ENCODE data around the gene LCT.

Gene LCT

DNA sequence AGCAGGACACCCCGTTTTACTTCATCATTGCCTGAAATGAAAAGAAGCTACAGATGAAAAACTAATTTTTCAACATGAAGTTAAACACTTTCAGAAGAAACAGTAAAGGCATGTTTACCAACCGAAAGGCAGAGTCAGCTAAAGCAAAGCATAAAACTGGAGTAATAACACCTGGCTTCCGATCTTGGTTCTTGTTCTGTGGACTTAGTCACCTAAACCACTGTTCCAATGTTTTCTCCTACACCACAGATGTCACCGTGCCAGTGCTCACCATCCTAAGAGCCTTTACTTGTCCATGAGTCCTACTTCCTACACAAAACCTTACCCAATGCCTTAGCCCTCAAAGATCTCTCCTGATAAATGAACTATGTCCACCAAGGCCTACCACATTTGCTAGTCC is 25.7 kb upstream of the LCT start:
- no peak overlapping the region for H3K27ac ChIP-seq
- no peaks in the 10 kb centered on the region for H3K9me3 ChIP-seq
- TF ChIP-seq Cebpa-rat (IDR thresholded peaks at IDR 0.05) = no peak
- no peaks in the 10 kb centered on the region for H3K4me1 ChIP-seq
- H3K4me3 ChIP-seq = no peak overlapping the region
- H3K27me3 ChIP-seq = no peaks in the 10 kb centered on the region
- H3K9ac ChIP-seq = no peak overlapping the region
- no peak overlapping the region for H3K4me2 ChIP-seq
- H4K20me1 ChIP-seq = peaks cover 41% of the 10 kb centered on the region; the same call in 1 of the 2 replicates
- H3K36me3 ChIP-seq = peaks cover 95% of the 10 kb centered on the region

GRCh38 chr2:135853401-135853800 is 16.4 kb upstream of the LCT start:
- Histone ChIP-seq H3K4me2 (no peak overlapping the region), H3K9ac (no peak overlapping the region), H3K36me3 (peaks cover 94% of the 10 kb centered on the region), H3K27ac (no peak overlapping the region), H3K9me3 (no peaks in the 10 kb centered on the region), H4K20me1 (no peaks in the 10 kb centered on the region), H3K4me1 (no peaks in the 10 kb centered on the region), H3K4me3 (no peak overlapping the region), H3K27me3 (no peaks in the 10 kb centered on the region)
- no peak for TF ChIP-seq Cebpa-rat (IDR thresholded peaks at IDR 0.05)

GRCh38 chr2:135851858-135852257 is 14.9 kb upstream of the LCT start:
- Histone ChIP-seq H3K36me3 (peaks cover 94% of the 10 kb centered on the region), H4K20me1 (no peaks in the 10 kb centered on the region)
- TF ChIP-seq Cebpa-rat (IDR thresholded peaks at IDR 0.05) = no peak

GRCh38 chr2:135850892-135851668 is 14.1 kb upstream of the LCT start:
- Histone ChIP-seq H3K36me3 (peaks cover 94% of the 10 kb centered on the region), H3K4me3 (no peak overlapping the region), H3K27me3 (no peaks in the 10 kb centered on the region), H3K9ac (no peak overlapping the region), H3K4me2 (no peak overlapping the region), H3K9me3 (no peaks in the 10 kb centered on the region), H3K27ac (no peak overlapping the region), H4K20me1 (no peaks in the 10 kb centered on the region), H3K4me1 (no peaks in the 10 kb centered on the region)
- TF ChIP-seq Cebpa-rat (IDR thresholded peaks at IDR 0.05) = no peak

More at GRCh38 chr2:135851858-135852257, 14.9 kb upstream of the LCT start:
- Histone ChIP-seq H3K9me3 (no peaks in the 10 kb centered on the region), H3K4me3 (no peak overlapping the region), H3K27ac (no peak overlapping the region), H3K4me2 (no peak overlapping the region), H3K27me3 (no peaks in the 10 kb centered on the region), H3K9ac (no peak overlapping the region), H3K4me1 (no peaks in the 10 kb centered on the region)

DNA sequence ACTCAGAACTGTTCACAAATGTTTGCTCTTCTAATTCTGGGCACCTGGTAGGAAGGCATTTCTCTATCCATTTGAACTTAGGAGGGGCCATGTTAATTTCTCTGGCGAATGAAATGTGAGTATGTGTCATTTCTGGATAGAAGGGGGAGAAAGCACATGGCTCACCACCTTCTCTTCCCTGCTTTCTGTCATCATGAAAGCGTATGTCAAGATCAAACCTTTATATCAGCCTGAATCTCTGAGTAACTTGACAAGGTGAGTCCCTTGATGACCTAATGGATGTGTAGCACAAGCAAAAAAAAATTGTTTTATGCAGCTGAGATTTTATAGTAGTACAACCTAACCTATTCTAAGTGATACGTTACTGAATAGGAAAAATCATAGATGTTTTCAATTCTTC is 12.1 kb upstream of the LCT start:
- no peaks in the 10 kb centered on the region for H3K4me1 ChIP-seq
- no peaks in the 10 kb centered on the region for H3K9me3 ChIP-seq
- H4K20me1 ChIP-seq = no peaks in the 10 kb centered on the region
- no peak overlapping the region for H3K9ac ChIP-seq
- no peak overlapping the region for H3K4me2 ChIP-seq
- peaks cover 96% of the 10 kb centered on the region for H3K36me3 ChIP-seq
- H3K27ac ChIP-seq = no peak overlapping the region
- no peak for TF ChIP-seq Cebpa-rat (IDR thresholded peaks at IDR 0.05)
- H3K4me3 ChIP-seq = no peak overlapping the region
- H3K27me3 ChIP-seq = no peaks in the 10 kb centered on the region

- Histone ChIP-seq H3K27ac (no peak overlapping the region), H3K27me3 (no peaks in the 10 kb centered on the region), H4K20me1 (no peaks in the 10 kb centered on the region), H3K9ac (no peak overlapping the region), H3K36me3 (peaks cover 96% of the 10 kb centered on the region), H3K9me3 (no peaks in the 10 kb centered on the region), H3K4me2 (no peak overlapping the region), H3K4me3 (no peak overlapping the region), H3K4me1 (0 out of 2 replicates have a peak, but pooled peaks cover under 1% of the 10 kb centered on the region)
- TF ChIP-seq Cebpa-rat (IDR thresholded peaks at IDR 0.05) = no peak
Measured at GRCh38 chr2:135845997-135846396, 9.0 kb upstream of the LCT start.

DNA sequence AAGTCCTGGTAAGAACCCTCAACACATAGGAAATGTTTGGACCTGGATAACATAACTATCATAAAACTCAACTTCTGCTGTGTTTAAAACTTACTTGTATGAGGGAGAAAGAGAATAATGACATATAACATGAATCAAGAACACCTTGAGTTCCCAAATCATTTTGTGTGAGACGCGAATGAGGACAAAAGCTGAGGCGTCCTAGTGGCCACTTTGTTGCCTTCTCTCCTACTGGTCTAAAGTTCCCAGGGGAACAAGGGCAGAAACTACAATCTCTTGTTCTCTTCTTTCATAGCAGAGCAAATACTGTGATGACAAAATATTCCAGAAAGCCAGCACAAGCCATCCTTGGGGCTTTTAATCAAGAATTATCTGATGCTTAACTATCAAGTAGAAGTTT is 8.3 kb upstream of the LCT start:
- Histone ChIP-seq H3K4me3 (no peak overlapping the region), H3K9me3 (no peaks in the 10 kb centered on the region), H3K9ac (no peak overlapping the region), H3K27ac (no peak overlapping the region), H3K27me3 (no peaks in the 10 kb centered on the region), H3K4me1 (peaks cover 7% of the 10 kb centered on the region; the same call in 1 of the 2 replicates), H4K20me1 (no peaks in the 10 kb centered on the region), H3K4me2 (no peak overlapping the region), H3K36me3 (peaks cover 96% of the 10 kb centered on the region)
- no peak for TF ChIP-seq Cebpa-rat (IDR thresholded peaks at IDR 0.05)

DNA sequence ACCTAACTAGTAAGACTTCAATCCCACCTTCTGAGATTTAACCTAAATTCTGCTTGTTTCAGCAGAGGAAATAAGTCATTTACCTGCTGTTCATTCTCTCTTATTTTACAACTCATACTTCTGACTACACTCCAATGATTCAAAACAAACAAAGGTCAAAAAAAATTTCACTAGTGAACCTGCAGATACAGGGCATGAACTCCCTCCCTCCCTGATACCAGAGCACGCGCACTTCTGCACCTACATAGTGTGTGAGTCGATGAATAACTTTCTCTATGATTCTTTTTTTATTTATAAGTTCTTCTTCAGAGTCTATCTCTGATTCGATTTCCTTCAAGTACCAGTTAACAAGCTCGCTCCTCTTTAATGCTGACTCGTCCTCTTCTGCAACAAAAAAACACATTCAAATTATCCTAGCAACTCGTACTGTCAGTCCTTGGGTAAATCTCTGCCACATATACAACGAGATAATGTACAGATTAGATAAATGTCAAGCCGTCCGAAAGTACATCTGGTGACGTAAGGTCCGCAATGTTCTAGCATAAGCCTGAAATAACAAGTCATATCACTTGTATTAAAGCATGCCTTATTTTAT is 7.4 kb upstream of the LCT start:
- Histone ChIP-seq H3K27me3 (no peaks in the 10 kb centered on the region), H3K9ac (no peak overlapping the region), H3K4me3 (no peak overlapping the region), H3K9me3 (no peaks in the 10 kb centered on the region), H3K4me2 (no peak overlapping the region), H3K36me3 (peaks cover 96% of the 10 kb centered on the region), H4K20me1 (no peaks in the 10 kb centered on the region), H3K4me1 (peaks cover 16% of the 10 kb centered on the region), H3K27ac (no peak overlapping the region)
- TF ChIP-seq Cebpa-rat (IDR thresholded peaks at IDR 0.05) = no peak

DNA sequence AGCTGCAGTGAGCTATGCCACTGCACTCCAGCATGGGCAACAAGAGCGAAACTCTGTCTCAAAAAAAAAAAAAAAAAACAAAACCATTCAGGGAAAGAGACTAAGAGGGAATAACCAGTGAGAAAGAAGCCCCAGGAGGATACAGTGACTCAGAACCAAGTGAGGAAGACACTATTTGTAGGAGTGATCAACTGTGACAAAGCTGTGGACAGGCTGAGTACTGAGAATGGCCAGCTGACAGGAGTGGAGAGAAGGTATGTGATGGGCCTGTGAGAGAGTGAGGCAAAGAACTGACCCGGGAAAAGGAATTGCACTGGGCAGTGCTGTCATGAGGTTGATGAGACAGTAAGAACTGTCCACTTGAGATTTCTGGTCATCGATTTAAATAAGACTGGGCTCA is 6.7 kb upstream of the LCT start:
- Histone ChIP-seq H3K4me2 (no peak overlapping the region), H4K20me1 (no peaks in the 10 kb centered on the region), H3K4me3 (no peak overlapping the region), H3K9me3 (no peaks in the 10 kb centered on the region), H3K9ac (no peak overlapping the region), H3K27me3 (no peaks in the 10 kb centered on the region), H3K27ac (no peak overlapping the region), H3K4me1 (peaks cover 19% of the 10 kb centered on the region), H3K36me3 (peaks cover 93% of the 10 kb centered on the region)
- no peak for TF ChIP-seq Cebpa-rat (IDR thresholded peaks at IDR 0.05)

- no peak for TF ChIP-seq Cebpa-rat (IDR thresholded peaks at IDR 0.05)
- Histone ChIP-seq H3K36me3 (peaks cover 63% of the 10 kb centered on the region), H3K27me3 (no peaks in the 10 kb centered on the region), H3K9me3 (no peaks in the 10 kb centered on the region), H3K27ac (no peak overlapping the region), H3K4me3 (no peak overlapping the region), H3K9ac (no peak overlapping the region), H4K20me1 (no peaks in the 10 kb centered on the region), H3K4me2 (no peak overlapping the region), H3K4me1 (peaks cover 36% of the 10 kb centered on the region)
Measured at GRCh38 chr2:135840601-135841000, 3.6 kb upstream of the LCT start.

Data from BLaER1 (cell line).